Left renal pelvis (tissue), 4 donors: ENCODE measurements around the gene SAP30. TPM values are rescaled to one million over a fixed set of nuclear protein-coding genes. Genes with fewer than 3 reads are reported as not detected.

Source experiments
- DNase-seq, 4 donors: peaks; one replicate each; pipeline ENCODE4 v3.0.0-alpha.2; 2013; ENCODE audit warnings: low read depth in 4 of 4, low spot score in 3 of 4
- polyA plus RNA-seq, 4 donors: library from polyadenylated mRNA; unstranded; fragments of 120-200 nt; gene quantifications; one replicate each; pipeline ENCODE4 v1.2.1, GENCODE V29; 2013; ENCODE audit not compliant: insufficient read length in 4 of 4

Gene SAP30
- polyA plus RNA-seq, 4 donors: 10.9 to 14.1 (median 13.3) TPM

DNA sequence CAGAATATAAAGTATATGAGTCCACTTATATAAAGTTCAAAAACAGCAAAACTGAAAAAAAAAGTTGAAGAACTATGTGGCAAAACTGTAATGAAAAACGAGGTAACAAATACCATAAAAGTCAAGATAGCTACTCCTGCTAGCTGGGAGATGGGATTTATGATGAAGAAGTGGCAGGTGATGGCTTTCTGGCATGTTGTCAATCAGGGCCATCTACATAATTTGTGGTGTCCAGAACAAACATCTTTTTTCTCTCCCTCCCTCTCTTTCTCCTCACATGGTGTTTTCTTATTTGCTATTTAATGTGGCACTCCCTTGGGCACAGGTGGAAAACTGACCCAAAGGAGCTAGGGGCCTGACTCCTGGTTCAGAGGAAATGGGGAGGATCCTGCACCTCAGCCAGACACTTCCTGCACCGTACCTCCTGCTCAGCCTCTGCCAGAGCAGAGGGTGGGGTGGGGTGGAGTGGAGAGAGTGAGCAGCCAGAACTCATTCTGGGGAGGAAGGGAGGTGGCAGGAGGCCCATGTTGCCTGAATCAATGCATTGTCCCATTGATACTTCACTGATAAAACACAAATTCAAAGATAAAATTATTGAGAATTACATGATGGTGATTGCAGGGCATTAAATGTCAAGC is 5.3 kb upstream of the SAP30 start:
- no peak for DNase-seq

DNA sequence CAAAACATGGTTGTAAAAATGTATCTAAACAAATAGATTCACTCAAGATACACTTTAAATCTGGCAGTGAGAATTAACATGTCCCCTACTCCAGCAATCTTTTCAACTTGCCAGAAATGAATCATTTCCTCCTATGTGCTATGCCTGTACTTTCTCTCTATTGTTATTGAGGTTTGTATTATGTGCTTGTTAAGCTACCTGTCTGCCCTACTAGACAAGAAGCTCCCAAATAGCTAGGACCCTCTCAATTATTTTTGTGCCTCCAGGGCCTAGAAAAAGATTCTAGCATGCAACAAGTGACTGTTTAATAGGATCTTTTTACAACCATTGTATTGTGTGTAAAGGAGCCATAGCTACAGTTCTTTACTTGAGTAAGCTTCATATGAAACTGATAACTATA is 3.5 kb upstream of the SAP30 start:
- DNase-seq: no peak

DNA sequence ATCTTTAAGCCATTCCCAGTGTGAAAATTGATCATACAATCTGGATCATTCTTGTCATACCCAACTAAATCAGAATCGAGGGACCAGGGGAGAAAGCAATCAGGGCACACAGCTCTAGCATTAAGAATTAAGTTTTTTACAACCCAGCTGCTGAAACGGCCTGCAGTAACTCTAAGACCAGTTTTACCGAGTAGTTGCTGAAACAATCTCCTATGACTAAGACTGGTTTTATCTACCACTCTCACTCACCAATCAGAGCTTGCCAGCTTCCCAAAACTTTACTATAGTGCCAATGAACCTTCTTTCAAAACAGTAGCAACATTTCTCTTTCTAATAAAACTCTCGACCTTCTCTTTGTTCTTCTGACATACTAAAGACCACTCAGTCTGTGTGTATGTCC is 2.8 kb upstream of the SAP30 start:
- DNase-seq: no peak

GRCh38 chr4:173370130-173370476 is 651 bp upstream of the SAP30 start:
- peak in 2 of 4 donors; percentile 26 to 27 for DNase-seq

DNA sequence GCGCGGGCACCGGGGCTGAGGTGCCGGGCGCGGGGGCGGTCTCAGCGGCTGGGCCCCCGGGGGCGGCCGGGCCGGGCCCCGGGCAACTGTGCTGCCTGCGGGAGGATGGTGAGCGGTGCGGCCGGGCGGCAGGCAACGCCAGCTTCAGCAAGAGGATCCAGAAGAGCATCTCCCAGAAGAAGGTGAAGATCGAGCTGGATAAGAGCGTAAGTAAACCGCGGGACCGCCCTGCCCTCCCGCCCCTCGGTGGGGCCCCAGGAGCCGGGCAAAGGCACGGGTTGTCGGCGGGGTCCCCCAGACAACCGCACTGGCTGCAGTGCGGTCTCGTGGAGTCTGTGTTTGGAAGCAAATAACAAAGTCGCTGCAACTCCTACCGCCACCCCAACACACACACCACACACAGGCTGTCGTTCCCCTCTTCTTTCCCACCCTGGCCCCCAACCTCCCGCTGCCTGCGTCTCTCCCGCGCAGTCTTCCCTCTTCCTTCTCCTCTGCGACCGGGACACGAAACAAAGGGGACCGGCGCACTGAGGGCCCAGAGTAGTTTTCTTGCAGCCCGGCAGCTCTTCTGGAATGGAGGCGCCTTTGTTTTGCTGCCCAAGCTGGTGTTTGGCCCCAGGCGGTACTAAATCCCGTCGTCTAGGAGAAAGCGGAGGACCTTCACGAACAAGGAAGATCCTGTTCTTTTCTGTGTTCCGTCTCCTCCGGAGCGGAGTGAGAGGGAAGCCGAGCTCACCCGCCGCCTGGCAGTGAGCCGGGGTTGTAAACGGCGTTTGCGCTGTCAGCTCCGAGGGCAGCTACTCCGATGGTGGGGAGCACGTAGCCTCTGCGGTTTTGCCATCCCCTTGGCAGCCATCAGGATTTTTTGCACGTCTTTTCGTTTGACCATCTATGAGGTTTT is 788 bp downstream of the SAP30 start:
- peak; percentile 48 to 68 (median 57) for DNase-seq

GRCh38 chr4:173374588-173374987 is 3.8 kb downstream of the SAP30 start:
- DNase-seq: no peak

GRCh38 chr4:173379929-173380328 is 9.2 kb downstream of the SAP30 start:
- DNase-seq: no peak

GRCh38 chr4:173380987-173381386 is 10.2 kb downstream of the SAP30 start:
- DNase-seq: no peak

GRCh38 chr4:173381610-173382009 is 10.9 kb downstream of the SAP30 start:
- no peak for DNase-seq

GRCh38 chr4:173382349-173382748 is 11.6 kb downstream of the SAP30 start:
- DNase-seq: no peak

- no peak for DNase-seq
These were observed 16.0 kb downstream of the SAP30 start for GRCh38 chr4:173386751-173387150.

DNA sequence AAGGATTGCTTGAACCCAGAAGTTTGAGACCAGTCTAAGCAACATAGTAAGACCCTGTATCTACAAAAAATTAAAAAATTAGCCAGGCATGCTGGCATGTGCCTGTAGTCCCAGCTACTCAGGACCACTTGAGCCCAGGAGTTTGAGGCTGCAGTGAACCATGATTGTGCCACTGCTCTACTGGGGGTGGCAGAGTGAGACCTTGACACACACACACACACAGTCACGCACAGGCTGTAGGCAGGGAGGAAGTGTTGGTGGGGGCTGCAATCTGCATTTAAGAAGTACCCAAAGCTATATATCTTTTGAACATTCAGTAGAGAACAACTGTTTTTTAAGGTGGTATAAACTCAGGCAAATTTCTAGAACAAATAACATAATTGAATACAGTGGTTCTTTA is 20.9 kb downstream of the SAP30 start:
- DNase-seq: no peak

GRCh38 chr4:173397604-173398003 is 26.9 kb downstream of the SAP30 start:
- no peak for DNase-seq

GRCh38 chr4:173398220-173398619 is 27.5 kb downstream of the SAP30 start:
- DNase-seq: no peak

GRCh38 chr4:173398779-173399415 is 28.1 kb downstream of the SAP30 start, which contains the start of gene SCRG1:
SCRG1 (minus strand) TSS chr4:173399116; CDS start chr4:173391414, 7,702 bp downstream.
- DNase-seq: no peak

- no peak for DNase-seq
These were observed 30.3 kb downstream of the SAP30 start for GRCh38 chr4:173401063-173401462.

DNA sequence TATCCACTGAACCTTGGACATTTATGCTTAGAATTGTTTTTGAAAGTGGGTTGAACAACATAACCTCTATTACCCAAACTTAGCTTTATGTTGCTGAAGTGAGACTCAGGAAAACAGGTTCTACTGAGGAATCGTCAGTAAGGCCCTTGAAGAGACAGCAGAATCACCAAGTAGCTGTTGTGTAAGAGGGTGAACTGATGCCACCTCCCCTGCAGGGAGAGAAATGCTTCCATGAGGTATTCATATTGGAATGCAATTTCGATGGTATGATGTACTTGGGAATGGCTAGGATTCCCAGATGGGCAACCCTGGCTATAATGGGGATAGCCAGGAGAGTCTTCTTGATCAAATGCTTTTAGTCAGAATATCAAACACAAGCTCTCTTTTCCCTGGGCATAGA is 32.3 kb downstream of the SAP30 start:
- no peak for DNase-seq

GRCh38 chr4:173404296-173404865 is 33.6 kb downstream of the SAP30 start:
- DNase-seq: no peak

DNA sequence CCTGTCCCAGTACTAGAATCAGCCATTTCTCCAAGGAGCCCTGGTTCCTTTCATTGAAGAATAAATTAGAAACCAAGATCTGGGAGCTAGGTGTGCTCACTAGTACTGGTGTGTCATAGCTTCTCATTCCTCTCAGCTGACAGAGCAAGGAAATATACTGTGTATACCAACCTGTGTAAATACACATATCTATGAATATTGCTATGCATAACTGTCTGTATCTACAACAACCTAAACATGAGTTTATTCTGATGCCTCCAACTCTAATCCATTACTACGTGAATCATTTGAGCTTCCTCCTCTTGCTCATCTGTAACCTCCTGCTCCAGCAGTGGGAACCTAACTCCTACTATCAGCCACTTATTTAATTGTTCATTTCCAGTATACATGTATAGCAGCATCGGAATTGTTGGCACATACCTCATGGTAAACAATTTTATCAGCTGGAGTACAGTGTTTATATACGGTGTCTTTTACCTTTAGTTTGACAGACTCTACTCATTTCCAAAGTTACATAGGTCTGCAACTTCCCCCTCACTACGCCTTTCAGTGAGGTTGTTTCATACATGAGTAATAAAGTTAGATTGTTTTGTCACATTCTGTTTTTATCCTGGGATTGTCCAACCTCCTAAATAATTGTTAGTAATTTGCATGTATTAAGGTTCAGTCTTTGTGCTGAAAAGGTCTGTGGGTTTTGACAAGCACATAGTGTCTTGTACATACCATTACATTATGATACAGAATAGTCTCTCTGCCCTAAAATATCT is 35.3 kb downstream of the SAP30 start:
- DNase-seq: no peak

DNA sequence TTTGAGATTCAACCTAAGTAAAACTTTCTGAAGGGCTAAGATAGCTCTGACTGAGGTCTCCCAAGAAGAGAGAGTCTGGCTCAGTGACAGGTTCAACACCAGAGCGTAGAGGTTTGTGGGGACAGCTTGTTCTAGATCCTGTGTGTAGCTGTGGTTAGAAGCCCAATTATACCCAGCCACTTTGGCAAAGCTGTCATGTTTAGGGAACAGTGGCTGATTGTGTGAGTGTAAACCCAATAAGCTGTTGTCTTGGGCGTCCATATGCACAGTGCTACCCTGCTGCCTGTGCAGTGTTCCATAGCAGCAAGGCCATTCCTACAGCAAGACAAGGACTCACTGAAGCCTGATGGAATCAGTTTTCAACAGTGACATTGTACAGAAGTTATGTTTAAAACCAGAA is 39.3 kb downstream of the SAP30 start:
- DNase-seq: no peak
